ENCODE measurements around the gene FBXW8.
A peak's percentile ranks its signal among the peaks of the same experiment; 100 is the strongest.

The FBXW8 gene

DNA sequence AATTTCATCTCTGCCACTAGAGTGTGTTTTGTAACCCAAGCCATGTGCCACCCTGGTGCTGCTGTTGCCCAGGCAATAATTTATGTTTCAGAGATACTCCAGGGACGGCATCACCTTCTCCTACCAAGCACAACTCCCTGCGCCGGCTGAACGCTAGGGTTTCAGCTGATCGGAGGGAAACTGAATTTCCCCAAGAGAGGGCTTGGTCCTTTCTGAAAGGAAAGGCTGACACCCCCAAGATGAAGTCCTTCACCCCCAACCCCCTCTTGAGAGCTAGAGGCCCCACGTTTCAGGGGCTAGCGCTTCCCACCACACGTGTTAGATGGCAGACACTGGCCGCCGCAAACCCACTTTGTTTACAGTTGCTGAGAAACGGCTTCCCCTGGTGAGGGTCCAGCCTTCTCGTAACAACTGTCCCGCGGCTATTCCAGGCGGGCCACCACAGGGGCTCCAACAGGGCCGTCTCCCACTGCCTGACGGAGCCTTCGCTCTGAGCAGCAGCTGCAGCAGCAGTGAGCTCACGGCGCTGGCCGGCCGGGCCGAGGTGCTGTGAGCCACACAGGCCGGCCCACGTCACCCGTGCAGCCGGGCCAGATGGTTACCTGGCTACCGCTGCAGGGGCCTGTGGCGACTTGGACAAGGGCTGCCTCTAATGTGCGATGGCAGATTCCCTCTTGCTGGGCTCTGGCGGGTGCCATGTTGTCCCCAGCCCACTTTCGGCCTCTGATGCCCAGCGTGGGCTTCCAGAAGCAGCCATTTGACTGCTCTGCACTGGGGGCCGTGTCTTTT is 122.0 kb downstream of the FBXW8 start:
- no peak overlapping the region for H3K27ac Mint-ChIP-seq
- H3K27me3 Mint-ChIP-seq (ENCODE audit: low read depth, poor library complexity): peaks cover 5% of the 10 kb centered on the region
- peak; percentile 48 for DNase-seq
- peaks cover 18% of the 10 kb centered on the region for H3K36me3 Mint-ChIP-seq (ENCODE audit: low read depth)
- H3K9me3 Mint-ChIP-seq: no peaks in the 10 kb centered on the region
- peaks cover 57% of the 10 kb centered on the region for H3K4me1 Mint-ChIP-seq
- no peak for TF ChIP-seq CTCF (IDR thresholded peaks at IDR 0.05)
- H3K4me3 Mint-ChIP-seq: no peak overlapping the region

DNA sequence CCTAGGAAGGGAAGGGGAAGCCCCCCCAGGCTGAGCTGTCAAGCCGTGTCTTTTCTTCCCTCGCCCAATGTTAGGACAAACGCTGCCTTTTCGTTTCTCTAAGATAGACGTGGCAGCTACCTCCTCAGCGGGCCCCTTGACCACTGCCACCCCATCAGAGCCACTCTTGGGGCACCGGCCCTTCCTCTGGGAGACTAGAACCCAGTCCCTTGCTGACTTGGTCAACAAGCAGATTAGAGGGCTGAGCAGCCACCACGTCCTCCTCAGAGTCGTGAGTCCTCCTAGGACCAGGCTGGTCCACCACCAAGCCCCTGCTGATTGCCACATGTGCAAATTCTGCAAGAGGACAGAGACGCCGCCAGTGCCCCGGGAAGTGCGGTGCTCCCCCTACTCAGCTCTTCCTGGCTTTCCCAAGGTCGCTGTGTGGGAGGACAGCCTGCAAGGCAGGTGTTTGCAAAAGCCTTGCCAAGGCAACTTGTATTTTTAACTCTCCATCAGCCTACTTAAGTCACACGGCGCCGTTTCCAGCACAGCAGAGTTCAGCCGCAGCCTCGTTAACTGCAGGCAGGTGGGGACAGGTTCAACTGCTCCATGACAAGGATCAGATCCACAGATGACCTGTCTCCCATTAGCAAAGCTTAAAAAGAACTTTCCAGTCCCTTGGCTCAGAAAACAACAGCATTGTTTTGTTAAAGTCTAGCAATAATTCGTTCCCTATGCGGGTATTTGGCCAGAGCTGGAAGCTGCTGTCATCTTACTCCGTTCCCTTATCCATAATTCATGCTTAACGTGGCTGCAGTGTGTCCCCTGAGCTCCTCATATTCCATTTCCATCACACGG is 122.9 kb downstream of the FBXW8 start:
- peaks cover 5% of the 10 kb centered on the region for H3K27me3 Mint-ChIP-seq (ENCODE audit: low read depth, poor library complexity)
- no peaks in the 10 kb centered on the region for H3K9me3 Mint-ChIP-seq
- peak overlapping the region; percentile 79 for H3K27ac Mint-ChIP-seq
- peaks cover 64% of the 10 kb centered on the region for H3K4me1 Mint-ChIP-seq
- no peak for DNase-seq
- no peak for TF ChIP-seq CTCF (IDR thresholded peaks at IDR 0.05)
- peak overlapping the region; percentile 39 for H3K4me3 Mint-ChIP-seq
- peaks cover 14% of the 10 kb centered on the region for H3K36me3 Mint-ChIP-seq (ENCODE audit: low read depth)

GRCh38 chr12:117034249-117034648 is 123.5 kb downstream of the FBXW8 start:
- Mint-ChIP-seq H3K36me3 (ENCODE audit: low read depth) (peaks cover 8% of the 10 kb centered on the region), H3K4me1 (peaks cover 65% of the 10 kb centered on the region), H3K27ac (peak overlapping the region; percentile 79), H3K4me3 (peak overlapping the region; percentile 13), H3K9me3 (no peaks in the 10 kb centered on the region), H3K27me3 (ENCODE audit: low read depth, poor library complexity) (peaks cover 5% of the 10 kb centered on the region)
- no peak for DNase-seq
- TF ChIP-seq CTCF (IDR thresholded peaks at IDR 0.05): no peak

DNA sequence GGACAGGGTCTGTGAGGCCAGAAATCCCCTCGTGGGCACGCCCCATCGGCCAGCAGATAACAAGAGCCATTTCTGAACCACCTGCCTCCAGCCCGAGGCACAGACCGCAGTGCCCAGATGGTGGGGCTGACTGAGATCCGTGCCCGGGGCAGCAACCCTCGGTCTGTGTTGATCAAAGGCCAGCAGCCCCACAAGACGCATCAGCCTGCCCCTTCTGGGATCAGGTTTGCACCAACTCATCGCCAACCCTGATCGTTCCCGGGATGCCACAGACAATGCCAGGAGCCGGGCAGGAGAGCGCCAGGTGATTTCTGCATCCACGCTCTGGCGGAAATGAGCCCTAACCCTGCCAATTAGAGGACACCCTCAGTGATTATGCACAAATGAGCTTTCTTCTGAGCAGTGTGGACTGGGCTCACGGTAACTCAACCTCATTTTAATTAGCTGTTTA is 124.0 kb downstream of the FBXW8 start:
- peaks cover 5% of the 10 kb centered on the region for H3K27me3 Mint-ChIP-seq (ENCODE audit: low read depth, poor library complexity)
- peaks cover 69% of the 10 kb centered on the region for H3K4me1 Mint-ChIP-seq
- no peak for TF ChIP-seq CTCF (IDR thresholded peaks at IDR 0.05)
- no peak for DNase-seq
- H3K36me3 Mint-ChIP-seq (ENCODE audit: low read depth): peaks cover 8% of the 10 kb centered on the region
- no peak overlapping the region for H3K4me3 Mint-ChIP-seq
- no peaks in the 10 kb centered on the region for H3K9me3 Mint-ChIP-seq
- no peak overlapping the region for H3K27ac Mint-ChIP-seq

DNA sequence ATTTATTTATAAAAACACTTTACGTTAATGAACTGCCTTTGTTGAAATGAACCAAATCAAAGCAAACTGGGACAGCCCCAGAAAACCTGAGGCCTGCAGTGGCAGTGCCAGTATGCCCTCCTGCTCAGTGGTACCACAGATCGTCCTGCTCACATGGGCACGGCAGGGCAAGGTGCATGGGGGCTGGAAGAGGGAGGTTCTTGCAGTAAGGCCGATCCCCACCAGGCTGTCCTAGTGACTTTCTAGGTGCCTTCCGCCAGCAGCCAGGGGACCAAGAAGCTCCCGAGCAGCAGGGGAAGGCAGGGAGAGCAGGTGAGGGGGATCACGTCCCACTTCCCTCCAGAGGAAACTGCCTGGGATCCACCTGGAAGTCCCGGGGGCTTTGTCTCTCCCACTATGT is 124.5 kb downstream of the FBXW8 start:
- TF ChIP-seq CTCF (IDR thresholded peaks at IDR 0.05): no peak
- Mint-ChIP-seq H3K27ac (no peak overlapping the region), H3K27me3 (ENCODE audit: low read depth, poor library complexity) (peaks cover 5% of the 10 kb centered on the region), H3K4me3 (no peak overlapping the region), H3K9me3 (no peaks in the 10 kb centered on the region), H3K36me3 (ENCODE audit: low read depth) (peaks cover 3% of the 10 kb centered on the region), H3K4me1 (peaks cover 68% of the 10 kb centered on the region)
- no peak for DNase-seq

Data from nephron progenitor cell (in vitro differentiated cells).